ENCODE data around the gene PPM1B.
"Not testable (repeated sequence)": the region's sequence is repeated elsewhere in the genome, so short reads cannot be mapped to it uniquely, and the experiment has no call there.

The PPM1B gene

GRCh38 chr2:44255704-44256103, 87.0 kb downstream of the PPM1B start:
- H3K27me3 ChIP-seq (ENCODE audit: control insufficient read depth in 1 of 2, insufficient read depth in 2 of 2, low read length in 2 of 2); H3K9ac ChIP-seq (ENCODE audit: low read length); H3K4me1 ChIP-seq (ENCODE audit: insufficient read depth, low read length); H3K4me3 ChIP-seq (ENCODE audit: low read depth in 1 of 2, low read length in 2 of 2); H3K36me3 ChIP-seq (ENCODE audit: insufficient read depth, low read length); H3K27ac ChIP-seq (ENCODE audit: low read depth, low read length); H3K9me3 ChIP-seq (ENCODE audit: low read length): not testable (repeated sequence)

GRCh38 chr2:44257802-44258201, 89.1 kb downstream of the PPM1B start:
- H3K27ac ChIP-seq (ENCODE audit: low read depth, low read length); H3K4me1 ChIP-seq (ENCODE audit: insufficient read depth, low read length); H3K27me3 ChIP-seq (ENCODE audit: control insufficient read depth in 1 of 2, insufficient read depth in 2 of 2, low read length in 2 of 2); H3K9me3 ChIP-seq (ENCODE audit: low read length); H3K9ac ChIP-seq (ENCODE audit: low read length); H3K36me3 ChIP-seq (ENCODE audit: insufficient read depth, low read length); H3K4me3 ChIP-seq (ENCODE audit: low read depth in 1 of 2, low read length in 2 of 2): not testable (repeated sequence)

- Histone ChIP-seq H3K27ac (ENCODE audit: low read depth, low read length) (no peak overlapping the region), H3K36me3 (ENCODE audit: insufficient read depth, low read length) (no peaks in the 10 kb centered on the region), H3K9ac (ENCODE audit: low read length) (no peak overlapping the region), H3K9me3 (ENCODE audit: low read length) (no peaks in the 10 kb centered on the region), H3K4me1 (ENCODE audit: insufficient read depth, low read length) (no peaks in the 10 kb centered on the region), H3K4me3 (ENCODE audit: low read depth in 1 of 2, low read length in 2 of 2) (no peak overlapping the region), H3K27me3 (ENCODE audit: control insufficient read depth in 1 of 2, insufficient read depth in 2 of 2, low read length in 2 of 2) (no peaks in the 10 kb centered on the region)
Observed at GRCh38 chr2:44267269-44267795, 98.7 kb downstream of the PPM1B start.

- Histone ChIP-seq H3K4me1 (ENCODE audit: insufficient read depth, low read length) (no peaks in the 10 kb centered on the region), H3K4me3 (ENCODE audit: low read depth in 1 of 2, low read length in 2 of 2) (no peak overlapping the region), H3K27ac (ENCODE audit: low read depth, low read length) (no peak overlapping the region), H3K36me3 (ENCODE audit: insufficient read depth, low read length) (no peaks in the 10 kb centered on the region), H3K9ac (ENCODE audit: low read length) (no peak overlapping the region), H3K27me3 (ENCODE audit: control insufficient read depth in 1 of 2, insufficient read depth in 2 of 2, low read length in 2 of 2) (no peaks in the 10 kb centered on the region), H3K9me3 (ENCODE audit: low read length) (no peaks in the 10 kb centered on the region)
Observed at GRCh38 chr2:44267796-44268648, 99.3 kb downstream of the PPM1B start.

- H3K36me3 ChIP-seq (ENCODE audit: insufficient read depth, low read length), result no peaks in the 10 kb centered on the region
- no peaks in the 10 kb centered on the region for H3K9me3 ChIP-seq (ENCODE audit: low read length)
- no peaks in the 10 kb centered on the region for H3K4me1 ChIP-seq (ENCODE audit: insufficient read depth, low read length)
- no peaks in the 10 kb centered on the region for H3K27me3 ChIP-seq (ENCODE audit: control insufficient read depth in 1 of 2, insufficient read depth in 2 of 2, low read length in 2 of 2)
- H3K4me3 ChIP-seq (ENCODE audit: low read depth in 1 of 2, low read length in 2 of 2), result no peak overlapping the region
- H3K27ac ChIP-seq (ENCODE audit: low read depth, low read length), result no peak overlapping the region
- no peak overlapping the region for H3K9ac ChIP-seq (ENCODE audit: low read length)
Observed at GRCh38 chr2:44269831-44270230, 101.2 kb downstream of the PPM1B start.

GRCh38 chr2:44271296-44271695, 102.6 kb downstream of the PPM1B start:
- no peaks in the 10 kb centered on the region for H3K4me1 ChIP-seq (ENCODE audit: insufficient read depth, low read length)

GRCh38 chr2:44273076-44273475, 104.4 kb downstream of the PPM1B start:
- Histone ChIP-seq H3K27ac (ENCODE audit: low read depth, low read length) (no peak overlapping the region), H3K4me3 (ENCODE audit: low read depth in 1 of 2, low read length in 2 of 2) (no peak overlapping the region)

More at GRCh38 chr2:44271296-44271695, 102.6 kb downstream of the PPM1B start:
- H3K27me3 ChIP-seq (ENCODE audit: control insufficient read depth in 1 of 2, insufficient read depth in 2 of 2, low read length in 2 of 2), result no peaks in the 10 kb centered on the region
- no peaks in the 10 kb centered on the region for H3K36me3 ChIP-seq (ENCODE audit: insufficient read depth, low read length)
- no peak overlapping the region for H3K4me3 ChIP-seq (ENCODE audit: low read depth in 1 of 2, low read length in 2 of 2)
- no peak overlapping the region for H3K9ac ChIP-seq (ENCODE audit: low read length)
- H3K9me3 ChIP-seq (ENCODE audit: low read length), result no peaks in the 10 kb centered on the region
- H3K27ac ChIP-seq (ENCODE audit: low read depth, low read length), result no peak overlapping the region

GRCh38 chr2:44273596-44273995, 104.9 kb downstream of the PPM1B start:
- H3K4me3 ChIP-seq (ENCODE audit: low read depth in 1 of 2, low read length in 2 of 2), result no peak overlapping the region
- H3K4me1 ChIP-seq (ENCODE audit: insufficient read depth, low read length), result no peaks in the 10 kb centered on the region
- no peaks in the 10 kb centered on the region for H3K36me3 ChIP-seq (ENCODE audit: insufficient read depth, low read length)
- H3K27ac ChIP-seq (ENCODE audit: low read depth, low read length), result no peak overlapping the region
- H3K27me3 ChIP-seq (ENCODE audit: control insufficient read depth in 1 of 2, insufficient read depth in 2 of 2, low read length in 2 of 2), result no peaks in the 10 kb centered on the region
- H3K9ac ChIP-seq (ENCODE audit: low read length), result no peak overlapping the region
- no peaks in the 10 kb centered on the region for H3K9me3 ChIP-seq (ENCODE audit: low read length)

More at GRCh38 chr2:44273076-44273475, 104.4 kb downstream of the PPM1B start:
- no peak overlapping the region for H3K9ac ChIP-seq (ENCODE audit: low read length)
- no peaks in the 10 kb centered on the region for H3K36me3 ChIP-seq (ENCODE audit: insufficient read depth, low read length)
- H3K27me3 ChIP-seq (ENCODE audit: control insufficient read depth in 1 of 2, insufficient read depth in 2 of 2, low read length in 2 of 2), result no peaks in the 10 kb centered on the region
- H3K9me3 ChIP-seq (ENCODE audit: low read length), result no peaks in the 10 kb centered on the region
- H3K4me1 ChIP-seq (ENCODE audit: insufficient read depth, low read length), result no peaks in the 10 kb centered on the region

- Histone ChIP-seq H3K4me3 (ENCODE audit: low read depth in 1 of 2, low read length in 2 of 2) (no peak overlapping the region), H3K9me3 (ENCODE audit: low read length) (no peaks in the 10 kb centered on the region), H3K4me1 (ENCODE audit: insufficient read depth, low read length) (no peaks in the 10 kb centered on the region), H3K9ac (ENCODE audit: low read length) (no peak overlapping the region), H3K36me3 (ENCODE audit: insufficient read depth, low read length) (no peaks in the 10 kb centered on the region), H3K27ac (ENCODE audit: low read depth, low read length) (no peak overlapping the region), H3K27me3 (ENCODE audit: control insufficient read depth in 1 of 2, insufficient read depth in 2 of 2, low read length in 2 of 2) (no peaks in the 10 kb centered on the region)
Observed at GRCh38 chr2:44275927-44276303, 107.2 kb downstream of the PPM1B start.

- Histone ChIP-seq H3K4me1 (ENCODE audit: insufficient read depth, low read length) (no peaks in the 10 kb centered on the region), H3K36me3 (ENCODE audit: insufficient read depth, low read length) (no peaks in the 10 kb centered on the region), H3K4me3 (ENCODE audit: low read depth in 1 of 2, low read length in 2 of 2) (no peak overlapping the region), H3K27ac (ENCODE audit: low read depth, low read length) (no peak overlapping the region), H3K9ac (ENCODE audit: low read length) (no peak overlapping the region), H3K9me3 (ENCODE audit: low read length) (no peaks in the 10 kb centered on the region), H3K27me3 (ENCODE audit: control insufficient read depth in 1 of 2, insufficient read depth in 2 of 2, low read length in 2 of 2) (no peaks in the 10 kb centered on the region)
Observed at GRCh38 chr2:44277541-44277940, 108.9 kb downstream of the PPM1B start.

- H3K9ac ChIP-seq (ENCODE audit: low read length), result no peak overlapping the region
- no peak overlapping the region for H3K27ac ChIP-seq (ENCODE audit: low read depth, low read length)
- no peaks in the 10 kb centered on the region for H3K27me3 ChIP-seq (ENCODE audit: control insufficient read depth in 1 of 2, insufficient read depth in 2 of 2, low read length in 2 of 2)
- H3K4me3 ChIP-seq (ENCODE audit: low read depth in 1 of 2, low read length in 2 of 2), result no peak overlapping the region
- no peaks in the 10 kb centered on the region for H3K36me3 ChIP-seq (ENCODE audit: insufficient read depth, low read length)
- no peaks in the 10 kb centered on the region for H3K9me3 ChIP-seq (ENCODE audit: low read length)
- H3K4me1 ChIP-seq (ENCODE audit: insufficient read depth, low read length), result no peaks in the 10 kb centered on the region
Observed at GRCh38 chr2:44280869-44281268, 112.2 kb downstream of the PPM1B start.

Data from muscle layer of colon (tissue), 2 donors.